ENCODE data around the gene PTPRE. TPM values are rescaled to one million over a fixed set of nuclear protein-coding genes. Genes with fewer than 3 reads are reported as not detected.

PTPRE gene
- total and polyA plus RNA-seq, 4 donors: 4.9 to 46.0 (median 23.5) TPM

DNA sequence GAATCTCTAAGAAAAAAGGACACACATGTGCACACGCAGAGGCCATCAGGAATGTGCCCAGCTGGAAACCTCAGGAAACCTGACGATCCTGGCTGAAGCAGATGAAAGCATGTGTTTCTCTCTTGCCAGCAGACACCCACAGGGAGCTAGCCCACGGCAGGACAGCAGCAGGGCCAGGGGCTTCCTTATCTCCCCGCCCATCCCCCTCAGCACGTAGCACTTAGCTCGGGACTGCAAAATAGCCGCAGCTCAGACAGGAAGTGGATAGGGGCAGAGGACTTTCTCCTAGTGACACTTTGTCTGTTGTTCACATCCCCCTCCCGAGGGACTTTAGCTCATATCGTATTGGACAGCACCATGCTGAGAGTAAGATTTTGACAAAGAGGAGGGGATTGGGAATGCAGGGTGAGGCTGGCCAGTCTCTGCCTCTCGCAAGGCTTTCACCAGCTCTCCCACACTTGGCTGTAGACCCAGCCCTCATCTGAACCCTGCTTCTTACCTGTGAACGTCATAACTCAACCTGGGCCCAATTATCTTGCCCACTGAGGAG, 155.5 kb downstream of the PTPRE start:
- peak; percentile 60 to 67 for DNase-seq
- Histone ChIP-seq H3K27me3 (ENCODE audit: control insufficient read depth in 1 of 2, insufficient read depth in 2 of 2, low read length in 1 of 2) (no peaks in the 10 kb centered on the region), H3K27ac (ENCODE audit: low read depth in 1 of 2, low read length in 2 of 2) (peak overlapping the region in 1 of 2 donors; percentile 16), H3K4me3 (ENCODE audit: low read length in 2 of 2) (no peak overlapping the region), H3K4me1 (ENCODE audit: control insufficient read depth in 1 of 2, insufficient read depth in 2 of 2, low read length in 2 of 2) (peaks cover 3 to 5% of the 10 kb centered on the region in 2 donors), H3K36me3 (ENCODE audit: control insufficient read depth in 1 of 2, insufficient read depth in 2 of 2, low read length in 1 of 2) (no peaks in the 10 kb centered on the region), H3K9me3 (ENCODE audit: control insufficient read depth, low read length) (no peaks in the 10 kb centered on the region)
- no peak for ATAC-seq (ENCODE audit: low FRiP score)
- WGBS, 2 donors: 16 to 21% methylated on average over 11 of the region's 11 CpGs
- intact Hi-C loops (cut with DNase I): no loop called here

DNA sequence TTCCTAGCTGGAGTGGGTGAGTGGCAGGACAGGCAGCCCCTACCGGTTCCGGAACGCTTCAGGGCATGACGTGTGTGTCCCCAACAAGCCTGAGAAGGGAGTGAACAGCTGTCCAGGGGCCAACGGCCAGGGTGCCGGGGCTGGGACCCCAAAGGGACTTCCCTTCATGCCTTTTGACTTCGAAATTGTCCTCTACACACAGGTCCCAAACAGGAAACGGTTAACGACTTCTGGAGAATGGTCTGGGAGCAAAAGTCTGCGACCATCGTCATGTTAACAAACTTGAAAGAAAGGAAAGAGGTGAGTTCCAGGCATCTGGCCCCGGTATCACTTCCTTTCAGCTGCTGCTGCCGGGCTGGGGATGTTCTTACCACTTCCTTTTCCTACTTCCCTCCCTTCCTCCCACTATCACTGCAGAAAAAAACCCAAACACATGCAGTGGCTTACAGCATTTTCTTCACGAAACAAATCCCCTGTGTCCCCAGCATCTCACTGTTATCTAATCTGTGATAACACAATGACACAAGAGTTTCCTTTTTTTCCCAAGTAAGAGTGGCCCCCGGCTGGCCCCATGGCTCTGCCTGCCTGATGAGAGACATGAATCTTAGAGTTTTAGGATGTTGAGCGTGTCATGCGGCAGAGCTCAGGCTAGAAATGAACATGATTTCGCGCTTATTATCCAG, 156.1 kb downstream of the PTPRE start:
- Histone ChIP-seq H3K9me3 (ENCODE audit: control insufficient read depth, low read length) (no peaks in the 10 kb centered on the region), H3K4me3 (ENCODE audit: low read length in 2 of 2) (no peak overlapping the region), H3K27me3 (ENCODE audit: control insufficient read depth in 1 of 2, insufficient read depth in 2 of 2, low read length in 1 of 2) (no peaks in the 10 kb centered on the region), H3K4me1 (ENCODE audit: control insufficient read depth in 1 of 2, insufficient read depth in 2 of 2, low read length in 2 of 2) (peaks cover 3 to 5% of the 10 kb centered on the region in 2 donors), H3K36me3 (ENCODE audit: control insufficient read depth in 1 of 2, insufficient read depth in 2 of 2, low read length in 1 of 2) (no peaks in the 10 kb centered on the region), H3K27ac (ENCODE audit: low read depth in 1 of 2, low read length in 2 of 2) (no peak overlapping the region)
- 46 to 50% methylated on average over 19 of the region's 19 CpGs for WGBS, 2 donors
- peak; percentile 58 to 76 for DNase-seq
- intact Hi-C loops (cut with DNase I): no loop called here
- no peak for ATAC-seq (ENCODE audit: low FRiP score)

DNA sequence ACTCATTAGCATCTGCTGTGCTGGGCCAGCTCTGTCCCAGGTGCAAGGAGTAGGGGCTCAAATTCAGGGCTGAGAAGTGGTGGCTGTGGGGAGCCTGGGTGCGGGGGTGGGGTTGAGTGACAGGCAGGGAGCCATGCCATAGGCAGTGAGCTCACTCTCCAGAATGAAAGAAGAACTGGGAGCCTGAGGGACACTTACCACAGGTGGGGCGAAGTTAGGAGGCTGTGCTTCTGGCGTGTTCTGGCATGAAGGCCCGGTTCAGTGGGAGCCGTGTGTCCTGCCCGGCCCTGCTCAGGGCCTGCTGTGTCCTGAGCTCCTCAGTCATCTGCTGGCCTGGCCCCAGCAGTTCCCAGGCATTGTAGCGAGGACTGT, 156.8 kb downstream of the PTPRE start:
- intact Hi-C loops (cut with DNase I): no loop called here
- no peak overlapping the region for H3K4me3 ChIP-seq (ENCODE audit: low read length in 2 of 2)

DNA sequence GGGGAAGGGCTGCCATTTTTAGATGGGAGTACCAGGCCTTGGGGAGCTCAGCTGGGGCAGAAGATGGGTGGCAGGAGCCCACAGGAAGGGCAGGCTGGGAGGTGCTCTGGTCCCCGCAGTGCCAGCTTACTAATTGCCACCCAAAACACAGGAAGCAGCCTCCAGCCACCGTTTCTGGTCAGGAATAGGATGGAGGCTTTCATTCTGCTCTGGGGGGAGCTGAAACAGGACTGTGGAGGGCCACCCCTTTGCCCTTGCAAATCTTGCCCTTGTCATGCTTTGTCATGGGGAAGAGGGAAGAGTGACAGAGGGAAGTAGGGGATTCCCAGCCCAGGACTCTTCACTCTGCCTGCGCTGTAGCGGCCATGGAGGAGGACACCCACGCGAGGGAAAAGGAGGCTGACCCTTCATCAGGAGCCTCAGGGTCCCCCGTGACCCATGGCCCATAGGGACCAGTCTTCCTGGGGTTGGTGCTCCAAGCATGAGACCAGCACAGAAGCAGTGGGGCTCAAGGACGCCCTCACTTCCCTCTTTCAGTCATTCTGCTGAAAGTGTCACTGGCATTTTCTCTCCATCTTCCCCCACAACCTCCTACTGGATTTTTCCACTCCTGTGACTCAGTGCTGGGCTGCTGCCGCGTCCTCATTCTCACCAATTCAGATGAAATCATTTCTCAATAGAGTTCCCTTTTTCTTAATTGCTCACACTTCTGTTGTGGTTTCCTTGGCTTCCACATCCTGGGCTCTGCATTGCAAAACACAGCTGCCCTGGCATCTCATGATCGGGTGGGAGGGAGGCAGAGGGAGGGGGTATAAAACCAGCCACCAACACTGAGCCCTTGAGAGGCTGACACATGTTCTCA, 157.4 kb downstream of the PTPRE start:
- 63 to 64% methylated on average over 11 of the region's 11 CpGs for WGBS, 2 donors
- intact Hi-C loops (cut with DNase I): no loop called here
- peak overlapping the region in 1 of 2 donors; percentile 58 for H3K27ac ChIP-seq (ENCODE audit: low read depth in 1 of 2, low read length in 2 of 2)
- no peaks in the 10 kb centered on the region for H3K27me3 ChIP-seq (ENCODE audit: control insufficient read depth in 1 of 2, insufficient read depth in 2 of 2, low read length in 1 of 2)
- ATAC-seq (ENCODE audit: low FRiP score) (peak; percentile 60), DNase-seq (peak; percentile 84 to 91)
- peaks cover 3 to 5% of the 10 kb centered on the region in 2 donors for H3K4me1 ChIP-seq (ENCODE audit: control insufficient read depth in 1 of 2, insufficient read depth in 2 of 2, low read length in 2 of 2)
- no peaks in the 10 kb centered on the region for H3K36me3 ChIP-seq (ENCODE audit: control insufficient read depth in 1 of 2, insufficient read depth in 2 of 2, low read length in 1 of 2)
- H3K4me3 ChIP-seq (ENCODE audit: low read length in 2 of 2): no peak overlapping the region
- H3K9me3 ChIP-seq (ENCODE audit: control insufficient read depth, low read length): no peaks in the 10 kb centered on the region

More for the DNA sequence above, 156.8 kb downstream of the PTPRE start:
- Histone ChIP-seq H3K36me3 (ENCODE audit: control insufficient read depth in 1 of 2, insufficient read depth in 2 of 2, low read length in 1 of 2) (no peaks in the 10 kb centered on the region), H3K4me1 (ENCODE audit: control insufficient read depth in 1 of 2, insufficient read depth in 2 of 2, low read length in 2 of 2) (peaks cover 3 to 5% of the 10 kb centered on the region in 2 donors), H3K27me3 (ENCODE audit: control insufficient read depth in 1 of 2, insufficient read depth in 2 of 2, low read length in 1 of 2) (no peaks in the 10 kb centered on the region), H3K27ac (ENCODE audit: low read depth in 1 of 2, low read length in 2 of 2) (no peak overlapping the region), H3K9me3 (ENCODE audit: control insufficient read depth, low read length) (no peaks in the 10 kb centered on the region)
- ATAC-seq (ENCODE audit: low FRiP score) (no peak), DNase-seq (no peak)
- 88 to 95% methylated on average over 7 of the region's 7 CpGs for WGBS, 2 donors

DNA sequence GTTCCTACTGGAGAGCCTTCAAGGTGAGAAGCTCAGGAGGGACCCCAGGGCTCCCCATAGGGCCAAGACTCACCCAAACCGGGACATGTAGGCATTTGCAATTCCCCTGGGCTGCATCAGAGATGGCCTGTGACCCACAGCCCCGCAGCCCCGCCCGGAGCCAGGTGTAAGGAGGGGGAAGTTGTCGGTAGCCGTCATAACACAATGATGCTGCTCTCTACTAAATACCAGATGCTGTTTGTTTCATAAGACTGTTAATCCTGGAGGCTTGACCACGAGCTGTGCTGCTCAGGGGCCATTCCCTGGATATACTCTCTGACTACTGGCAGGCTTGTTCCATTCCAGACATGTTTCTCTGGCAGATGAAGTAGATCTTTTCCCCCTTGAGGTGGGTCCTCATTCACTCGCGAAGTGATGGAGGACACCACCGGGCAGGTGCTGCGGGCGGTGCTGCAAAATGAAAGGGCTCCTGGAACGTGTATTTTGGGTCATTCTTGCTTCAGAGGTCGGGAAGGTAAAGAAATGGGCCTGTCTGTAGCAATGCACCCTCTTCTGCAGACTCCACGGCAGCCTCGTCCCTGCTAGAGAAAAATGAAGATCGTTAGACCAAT, 158.2 kb downstream of the PTPRE start:
- WGBS, 2 donors: 85 to 88% methylated on average over 17 of the region's 17 CpGs

DNA sequence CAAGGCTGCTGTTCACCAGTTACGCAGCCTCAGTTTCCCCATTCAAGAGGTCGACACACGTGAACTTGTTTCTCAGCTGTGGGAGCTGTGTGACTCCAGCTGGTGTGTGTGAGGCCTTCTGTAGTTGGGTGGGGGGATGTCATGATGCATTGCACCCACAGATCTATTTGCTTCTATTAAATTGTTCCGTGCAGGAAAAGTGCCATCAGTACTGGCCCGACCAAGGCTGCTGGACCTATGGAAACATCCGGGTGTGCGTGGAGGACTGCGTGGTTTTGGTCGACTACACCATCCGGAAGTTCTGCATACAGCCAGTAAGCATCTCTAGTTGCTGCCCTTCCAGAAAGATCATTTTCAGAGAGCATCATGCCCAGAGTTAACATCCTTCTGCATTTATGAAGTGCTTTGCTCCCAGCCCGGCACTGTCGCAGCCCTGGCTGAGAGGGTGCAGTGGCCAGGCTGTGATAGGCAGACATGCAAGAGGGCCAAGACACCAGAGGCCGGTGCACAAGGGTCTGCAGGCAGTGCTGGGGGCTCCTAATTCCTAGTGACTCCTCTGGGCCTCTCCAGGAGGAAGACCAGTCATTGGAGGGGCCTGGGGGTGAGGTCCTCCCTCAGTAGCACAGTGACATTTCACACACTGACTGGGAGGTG, 159.1 kb downstream of the PTPRE start:
- 95 to 97% methylated on average over 13 of the region's 13 CpGs for WGBS, 2 donors
- Histone ChIP-seq H3K9me3 (ENCODE audit: control insufficient read depth, low read length) (no peaks in the 10 kb centered on the region), H3K27me3 (ENCODE audit: control insufficient read depth in 1 of 2, insufficient read depth in 2 of 2, low read length in 1 of 2) (no peaks in the 10 kb centered on the region), H3K27ac (ENCODE audit: low read depth in 1 of 2, low read length in 2 of 2) (no peak overlapping the region), H3K36me3 (ENCODE audit: control insufficient read depth in 1 of 2, insufficient read depth in 2 of 2, low read length in 1 of 2) (no peaks in the 10 kb centered on the region), H3K4me1 (ENCODE audit: control insufficient read depth in 1 of 2, insufficient read depth in 2 of 2, low read length in 2 of 2) (peaks cover 0 to 5% of the 10 kb centered on the region in 2 donors), H3K4me3 (ENCODE audit: low read length in 2 of 2) (no peak overlapping the region)
- no peak for ATAC-seq (ENCODE audit: low FRiP score)
- peak in 1 of 2 donors; percentile 43 for DNase-seq
- intact Hi-C loops (cut with DNase I): loop anchor here (5.0 kb wide), 1 partner anchor 159 kb away; the partner anchor contains the start of gene PTPRE (in 2 of the 2)

More for the DNA sequence above, 158.2 kb downstream of the PTPRE start:
- DNase-seq: peak in 1 of 2 donors; percentile 38
- Histone ChIP-seq H3K27ac (ENCODE audit: low read depth in 1 of 2, low read length in 2 of 2) (peak overlapping the region in 1 of 2 donors; percentile 7), H3K27me3 (ENCODE audit: control insufficient read depth in 1 of 2, insufficient read depth in 2 of 2, low read length in 1 of 2) (no peaks in the 10 kb centered on the region), H3K36me3 (ENCODE audit: control insufficient read depth in 1 of 2, insufficient read depth in 2 of 2, low read length in 1 of 2) (no peaks in the 10 kb centered on the region), H3K9me3 (ENCODE audit: control insufficient read depth, low read length) (no peaks in the 10 kb centered on the region), H3K4me1 (ENCODE audit: control insufficient read depth in 1 of 2, insufficient read depth in 2 of 2, low read length in 2 of 2) (peaks cover under 1 to 5% of the 10 kb centered on the region in 2 donors), H3K4me3 (ENCODE audit: low read length in 2 of 2) (no peak overlapping the region)
- intact Hi-C loops (cut with DNase I): loop anchor here (5.0 kb wide), 1 partner anchor 158 kb away; the partner anchor contains the start of gene PTPRE (in 2 of the 2)
- no peak for ATAC-seq (ENCODE audit: low FRiP score)

DNA sequence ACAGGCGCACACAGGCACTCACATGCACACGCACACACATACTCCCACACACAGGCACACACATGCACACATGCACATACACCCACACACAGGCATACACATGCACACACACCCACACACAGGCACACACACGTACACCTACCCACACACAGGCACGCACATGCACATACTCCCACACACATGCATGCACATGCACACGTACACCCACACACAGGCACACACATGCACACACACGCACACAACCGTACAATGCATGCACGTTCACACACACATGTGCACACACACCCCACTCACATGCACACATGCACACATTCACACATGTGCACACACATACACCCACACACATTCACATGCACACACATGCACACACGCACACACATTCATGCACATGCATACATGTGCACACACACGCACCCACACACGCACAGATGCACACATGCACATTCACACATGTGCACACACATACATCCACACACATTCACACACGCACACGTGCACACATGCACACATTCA, 160.0 kb downstream of the PTPRE start:
- intact Hi-C loops (cut with DNase I): loop anchor here (5.0 kb wide), 1 partner anchor 160 kb away; the partner anchor contains the start of gene PTPRE (in 2 of the 2)
- Histone ChIP-seq H3K36me3 (ENCODE audit: control insufficient read depth in 1 of 2, insufficient read depth in 2 of 2, low read length in 1 of 2) (no peaks in the 10 kb centered on the region), H3K27ac (ENCODE audit: low read depth in 1 of 2, low read length in 2 of 2) (no peak overlapping the region), H3K4me3 (ENCODE audit: low read length in 2 of 2) (no peak overlapping the region), H3K27me3 (ENCODE audit: control insufficient read depth in 1 of 2, insufficient read depth in 2 of 2, low read length in 1 of 2) (no peaks in the 10 kb centered on the region), H3K4me1 (ENCODE audit: control insufficient read depth in 1 of 2, insufficient read depth in 2 of 2, low read length in 2 of 2) (peaks cover 0 to 4% of the 10 kb centered on the region in 2 donors), H3K9me3 (ENCODE audit: control insufficient read depth, low read length) (no peaks in the 10 kb centered on the region)
- 94 to 96% methylated on average over 13 of the region's 13 CpGs for WGBS, 2 donors
- DNase-seq (peak; percentile 12 to 62), ATAC-seq (ENCODE audit: low FRiP score) (no peak)
